A549 (cell line): ENCODE measurements around the gene RAB11FIP4. TPM values are rescaled to one million over a fixed set of nuclear protein-coding genes. Genes with fewer than 3 reads are reported as not detected.

Experiments used
- ATAC-seq, 2 experiments: fragments of 200-7000 bp in 1 of 2; fragments of >200 bp in 1 of 2; cut with Nextera tagmentation in 1 of 2; cut with Tn5 transposase in 1 of 2; 3 replicates each; pipeline versions ENCODE4 v1.8.0 to v1.9.1; 2018 to 2020; ENCODE audit warnings: mild to moderate bottlenecking in 1 of 2, moderate library complexity in 1 of 2
- CTCF ChIA-PET: fragments of 300-600 bp; sonication (Branson Sonifier 250); formaldehyde crosslinking; extraction: SDS; loops from one replicate; lab custom pipeline; 2021; ENCODE audit warnings: antibody characterized with exemption, inconsistent platforms; lab: Yijun Ruan, JAX
- POLR2A ChIA-PET: fragments of 350-600 bp; formaldehyde crosslinking; extraction: SDS; loops from one replicate; lab custom pipeline; 2021; ENCODE audit warnings: antibody characterized with exemption, inconsistent platforms; lab: Yijun Ruan, JAX
- DNase-seq, 2 experiments: peaks; one replicate each; pipeline versions ENCODE4 v3.0.0 to v3.0.0-alpha.2; 2011 to 2016; ENCODE audit warnings: low read depth in 1 of 2, low spot score in 1 of 2
- FAIRE-seq: peaks from 2 replicates; lab custom pipeline; 2011; peaks lifted over from hg19 to GRCh38; lab: Jason Lieb, UNC
- H3K27ac ChIP-seq, 2 experiments: fragments of >200 bp; sonication (Bioruptor Twin); formaldehyde crosslinking; 3 replicates each; pipeline ENCODE4 v1.5.1; 2016 to 2017
- H3K4me1 ChIP-seq: fragments of >200 bp; sonication (Bioruptor Twin); formaldehyde crosslinking; 3 replicates; pipeline ENCODE4 v1.6.1; 2016
- H3K4me2 ChIP-seq: fragments of >200 bp; sonication (Bioruptor Twin); formaldehyde crosslinking; 3 replicates; pipeline ENCODE4 v1.6.1; 2016
- H3K4me3 ChIP-seq: fragments of >200 bp; sonication (Bioruptor Twin); formaldehyde crosslinking; 3 replicates; pipeline ENCODE4 v1.5.1; 2016
- H3K9me3 ChIP-seq: fragments of >200 bp; sonication (Bioruptor Twin); formaldehyde crosslinking; 3 replicates; pipeline ENCODE4 v1.6.1; 2016
- BHLHE40 ChIP-seq: IDR thresholded peaks from 2 replicates; pipeline ENCODE4 v1.6.1; 2012; ENCODE audit warnings: low read depth, low read length, inconsistent platforms
- CBX8 ChIP-seq: fragments of 200-600 bp; sonication (generic); IDR thresholded peaks from 2 replicates; pipeline ENCODE4 v1.6.1; 2016
- CHD2 ChIP-seq: fragments of 150-350 bp; IDR thresholded peaks from 2 replicates; pipeline ENCODE4 v1.6.1; 2014; ENCODE audit warnings: low read length; ENCODE audit not compliant: partially characterized antibody
- E2F6 ChIP-seq: IDR thresholded peaks from 2 replicates; pipeline ENCODE4 v1.6.1; 2012; ENCODE audit warnings: low read depth, borderline replicate concordance
- EHF ChIP-seq: fragments of 250-450 bp; sonication (Bioruptor Pico); IDR thresholded peaks from 2 replicates; pipeline ENCODE4 v1.5.0; 2020; ENCODE audit warnings: mild to moderate bottlenecking
- FOSL2 ChIP-seq, 2 experiments: fragments of 450-650 bp in 1 of 2; fragments of >200 bp in 1 of 2; sonication (Bioruptor Twin) in 1 of 2; formaldehyde crosslinking; IDR thresholded peaks; 2 replicates each; pipeline versions ENCODE4 v1.5.0 to v1.6.1; 2016 to 2020; ENCODE audit warnings: mild to moderate bottlenecking in 1 of 2, moderate library complexity in 1 of 2
- GATA3 ChIP-seq: IDR thresholded peaks from 2 replicates; pipeline ENCODE4 v1.6.1; 2012; ENCODE audit warnings: borderline replicate concordance
- HDAC2 ChIP-seq: fragments of 200-600 bp; sonication (generic); IDR thresholded peaks from 2 replicates; pipeline ENCODE4 v1.6.1; 2016
- HEYL ChIP-seq: fragments of 250-450 bp; sonication (Bioruptor Pico); IDR thresholded peaks from 2 replicates; pipeline ENCODE4 v1.8.0; 2021; ENCODE audit warnings: mild to moderate bottlenecking, moderate library complexity
- KDM1A ChIP-seq: fragments of 200-600 bp; sonication (generic); IDR thresholded peaks from 2 replicates; pipeline ENCODE4 v1.6.1; 2016; ENCODE audit warnings: low read depth, mild to moderate bottlenecking
- KDM5A ChIP-seq: fragments of 200-600 bp; sonication (generic); IDR thresholded peaks from 2 replicates; pipeline ENCODE4 v1.6.1; 2016; ENCODE audit warnings: antibody characterized with exemption, mild to moderate bottlenecking
- PBX3 ChIP-seq: IDR thresholded peaks from 2 replicates; pipeline ENCODE4 v1.6.1; 2012
- POLR2A ChIP-seq: IDR thresholded peaks from 2 replicates; pipeline ENCODE4 v1.6.1; 2012; ENCODE audit warnings: mild to moderate bottlenecking, low read length
- RAD21 ChIP-seq, 2 experiments: fragments of >200 bp in 1 of 2; sonication (Bioruptor Twin) in 1 of 2; formaldehyde crosslinking in 1 of 2; IDR thresholded peaks in 1 of 2; conservative IDR thresholded peaks in 1 of 2; 2 replicates in 1 of 2; 3 replicates in 1 of 2; pipeline ENCODE4 v1.6.1; 2012 to 2018; ENCODE audit warnings: inconsistent platforms in 1 of 2
- RFX5 ChIP-seq: fragments of 450-650 bp; IDR thresholded peaks from 2 replicates; pipeline ENCODE4 v1.7.1; 2014; ENCODE audit warnings: antibody characterized with exemption, mild to moderate bottlenecking, moderate library complexity
- SMC3 ChIP-seq: fragments of >200 bp; sonication (Bioruptor Twin); formaldehyde crosslinking; IDR thresholded peaks from 3 replicates; pipeline ENCODE4 v1.6.1; 2018; ENCODE audit warnings: inconsistent platforms
- ZC3H11A ChIP-seq: fragments of 450-650 bp; IDR thresholded peaks from 2 replicates; pipeline ENCODE4 v1.6.1; 2014; ENCODE audit warnings: antibody characterized with exemption, mild to moderate bottlenecking
- ZSCAN20 ChIP-seq: fragments of 250-450 bp; sonication (Bioruptor Pico); IDR thresholded peaks from 2 replicates; pipeline ENCODE4 v1.8.0; 2022; ENCODE audit warnings: mild to moderate bottlenecking, moderate library complexity
- WGBS: methylation state at CpG from one replicate; pipeline ENCODE4 v1.1.6; 2017; ENCODE audit errors: missing lambda C conversion rate; 5-methylcytosine and 5-hydroxymethylcytosine counted together
- polyA plus RNA-seq, 4 experiments: library from polyadenylated mRNA; depleted of rRNA in 3 of 4; stranded (reverse); fragments of >200 nt; fragmentation: RNase III in 1 of 4; extraction: RNeasy Plus Mini Kit Qiagen cat#74134 plus additional on column Dnase treatment in 1 of 4; gene quantifications; 2 replicates in 3 of 4; 3 replicates in 1 of 4; pipeline ENCODE4 v1.2.3, GENCODE V29; 2011 to 2017
- TF ChIP-seq, protein P1 (sequence below): fragments of >200 bp; sonication (Bioruptor Twin); formaldehyde crosslinking; IDR thresholded peaks from 2 replicates; pipeline ENCODE4 v1.6.1; 2016
- TF ChIP-seq, protein P2 (sequence below): fragments of 150-350 bp; IDR thresholded peaks from 2 replicates; pipeline ENCODE4 v1.6.1; 2014; ENCODE audit warnings: low read depth, mild to moderate bottlenecking, low read length

RAB11FIP4 gene
- polyA plus RNA-seq, 2 of the 4 experiments (the other 2 are of a cell fraction), result 1.9 to 3.5 TPM

DNA sequence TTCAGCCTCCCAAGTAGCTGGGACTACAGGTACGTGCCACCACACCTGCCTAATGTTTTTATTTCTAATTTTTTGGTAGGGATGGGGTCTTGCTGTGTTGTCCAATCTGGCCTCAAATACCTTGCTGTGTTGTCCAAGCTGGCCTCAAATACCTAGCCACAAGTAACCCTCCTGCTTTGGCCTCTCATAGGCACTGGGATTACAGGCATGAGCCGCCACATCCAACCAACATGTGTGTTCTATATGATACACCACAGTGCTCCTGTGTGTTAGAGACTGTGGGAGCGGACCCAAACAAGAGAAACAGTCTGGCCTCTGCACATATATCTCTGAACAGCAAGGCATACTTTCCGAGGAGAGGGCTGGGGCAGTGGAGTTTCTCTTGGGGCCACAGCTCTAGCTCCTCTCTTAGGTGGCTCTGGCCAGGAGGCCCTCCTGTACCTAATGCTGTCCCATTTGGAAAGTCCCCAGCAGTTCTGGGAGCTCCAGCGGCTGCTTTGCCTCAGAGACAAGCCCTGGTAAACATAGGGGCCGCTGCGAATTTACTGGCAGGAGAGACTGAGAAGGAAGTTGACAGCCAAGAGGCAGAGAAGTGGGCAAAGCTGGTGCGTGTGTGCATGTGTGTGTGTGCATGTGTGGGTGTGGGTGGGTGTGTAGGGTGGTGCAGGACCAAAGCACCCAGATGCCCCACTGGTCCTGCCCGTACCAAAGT is 95.0 kb downstream of the RAB11FIP4 start:
- TF ChIP-seq POLR2A (no peak), RAD21 (conservative IDR thresholded peaks at IDR 0.05 in 1 of 2, IDR thresholded peaks at IDR 0.05 in 1 of 2) (no peak), KDM1A (no peak), CHD2 (no peak), RFX5 (no peak), PBX3 (no peak), E2F6 (no peak), KDM5A (no peak), GATA3 (no peak), HEYL (CRISPR knock-in tag) (no peak), ZSCAN20 (CRISPR knock-in tag) (no peak), HDAC2 (no peak), SMC3 (no peak)
- TF ChIP-seq, protein P1, sequence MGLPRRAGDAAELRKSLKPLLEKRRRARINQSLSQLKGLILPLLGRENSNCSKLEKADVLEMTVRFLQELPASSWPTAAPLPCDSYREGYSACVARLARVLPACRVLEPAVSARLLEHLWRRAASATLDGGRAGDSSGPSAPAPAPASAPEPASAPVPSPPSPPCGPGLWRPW, result no peak
- TF ChIP-seq, all 56 proteins: peak for 0
- ATAC-seq, result no peak
- POLR2A ChIA-PET, result no interaction called here
- DNase-seq, result no peak
- Histone ChIP-seq H3K4me1 (peaks cover 15% of the 10 kb centered on the region; the same call in 2 of the 3 replicates), H3K9me3 (no peaks in the 10 kb centered on the region), H3K4me3 (peak overlapping the region; percentile 68; the same call in 1 of the 3 replicates), H3K27ac (no peak overlapping the region), H3K4me2 (peak overlapping the region; percentile 79; the same call in 2 of the 3 replicates)
- WGBS, result 71% methylated on average over 9 of the region's 9 CpGs
- FAIRE-seq, result no peak
- CTCF ChIA-PET, result interaction anchor here (0.7 to 1.8 kb wide), 5 partner anchors 8 to 356 kb away, joined by 3 to 6 read pairs (median 3); no protein-coding TSS in a partner anchor

GRCh38 chr17:31487063-31487647 is 95.7 kb downstream of the RAB11FIP4 start:
- 29% methylated on average over 17 of the region's 17 CpGs for WGBS
- FAIRE-seq (no peak), ATAC-seq (no peak), DNase-seq (no peak)
- peak overlapping the region; percentile 79 for H3K4me2 ChIP-seq
- H3K9me3 ChIP-seq, result no peaks in the 10 kb centered on the region
- H3K4me1 ChIP-seq, result peaks cover 12% of the 10 kb centered on the region; the same call in 2 of the 3 replicates
- TF ChIP-seq FOSL2 (IDR thresholded peaks at IDR 0.05) (no peak), FOSL2 (CRISPR knock-in tag; IDR thresholded peaks at IDR 0.05) (no peak), CBX8 (no peak), ZC3H11A (no peak), BHLHE40 (no peak), KDM1A (no peak), EHF (CRISPR knock-in tag) (no peak), PBX3 (no peak), E2F6 (no peak)
- TF ChIP-seq, protein P2, sequence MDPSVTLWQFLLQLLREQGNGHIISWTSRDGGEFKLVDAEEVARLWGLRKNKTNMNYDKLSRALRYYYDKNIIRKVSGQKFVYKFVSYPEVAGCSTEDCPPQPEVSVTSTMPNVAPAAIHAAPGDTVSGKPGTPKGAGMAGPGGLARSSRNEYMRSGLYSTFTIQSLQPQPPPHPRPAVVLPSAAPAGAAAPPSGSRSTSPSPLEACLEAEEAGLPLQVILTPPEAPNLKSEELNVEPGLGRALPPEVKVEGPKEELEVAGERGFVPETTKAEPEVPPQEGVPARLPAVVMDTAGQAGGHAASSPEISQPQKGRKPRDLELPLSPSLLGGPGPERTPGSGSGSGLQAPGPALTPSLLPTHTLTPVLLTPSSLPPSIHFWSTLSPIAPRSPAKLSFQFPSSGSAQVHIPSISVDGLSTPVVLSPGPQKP, result no peak
- peak overlapping the region; percentile 47 to 82; a peak in 5 of 6 replicates for H3K27ac ChIP-seq
- H3K4me3 ChIP-seq, result peak overlapping the region; percentile 68
- CTCF ChIA-PET, result interaction anchor here (1.0 to 1.8 kb wide), 7 partner anchors 7 to 356 kb away, joined by 3 to 8 read pairs (median 4); no protein-coding TSS in a partner anchor
- POLR2A ChIA-PET, result interaction anchor here (0.7 to 0.9 kb wide), 4 partner anchors 11 to 47 kb away, joined by 3 to 4 read pairs (median 3); no protein-coding TSS in a partner anchor
